DMS 273 treated with DMSO at 0.1 percent for 48 hours (cell line): ENCODE data around the gene GMDS.
A peak's percentile ranks its signal among the peaks of the same experiment; 100 is the strongest.
"Not testable (repeated sequence)": the region's sequence is repeated elsewhere in the genome, so short reads cannot be mapped to it uniquely, and the experiment has no call there.

Experiments used
- DNase-seq: peaks from one replicate; lab custom pipeline; 2025; lab: John Stamatoyannopoulos, UW

The GMDS gene

DNA sequence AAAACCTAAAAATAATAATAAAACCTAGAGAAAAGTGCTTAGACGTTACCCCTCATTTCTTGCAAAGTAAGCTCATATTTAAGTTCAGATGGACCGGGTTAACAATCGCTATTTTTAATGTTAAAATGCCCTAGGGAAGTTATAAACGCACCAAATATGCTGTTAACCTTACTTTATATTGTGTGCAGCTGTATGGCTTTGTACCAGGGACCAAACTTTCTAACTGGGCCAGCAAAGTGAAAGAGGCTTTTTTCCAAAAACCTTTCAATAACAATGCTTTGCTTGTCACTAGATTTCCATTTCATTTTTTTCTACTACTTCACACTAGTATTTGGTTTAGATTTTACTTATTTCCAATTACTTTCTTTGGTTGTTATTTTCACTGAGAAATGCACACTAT is 387.2 kb downstream of the GMDS start:
- DNase-seq = no peak

DNA sequence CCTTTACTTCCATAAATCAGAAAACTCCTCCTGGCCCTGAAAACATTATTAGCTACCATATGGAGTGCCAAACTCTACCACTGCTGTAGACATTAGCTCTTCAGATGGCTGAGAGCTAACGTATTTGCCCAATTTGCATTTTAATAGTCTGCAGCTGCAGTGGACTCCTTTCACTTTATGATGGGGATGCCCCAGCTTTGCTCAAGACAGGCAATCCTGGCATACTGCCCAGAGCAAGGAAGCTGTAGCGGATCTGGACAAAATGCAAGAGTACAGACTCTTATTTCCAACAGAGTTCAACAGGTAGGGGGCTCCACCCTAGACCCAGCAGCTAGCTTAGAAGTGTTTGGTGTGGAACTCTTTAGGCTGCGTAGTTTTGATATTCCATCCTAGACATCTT is 389.0 kb downstream of the GMDS start:
- peak; percentile 90 for DNase-seq

DNA sequence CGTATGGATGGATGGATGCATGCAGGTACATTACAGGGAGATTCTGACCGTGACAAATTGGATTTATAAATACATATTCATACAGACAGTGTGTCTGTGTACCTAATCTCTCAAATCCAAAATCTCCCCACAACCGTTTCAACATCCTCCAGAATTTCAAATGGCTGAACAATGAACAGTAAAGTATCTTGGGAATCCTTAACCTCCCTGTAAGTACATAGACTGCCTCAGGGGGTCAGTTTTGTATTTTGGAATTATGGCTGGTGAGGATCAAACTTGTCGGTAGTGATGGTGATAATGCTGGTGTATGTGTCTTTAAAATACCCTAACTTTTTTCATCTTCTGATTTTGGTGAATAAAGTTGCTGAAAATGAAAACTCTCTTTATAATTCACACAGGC is 389.5 kb downstream of the GMDS start:
- DNase-seq = no peak

DNA sequence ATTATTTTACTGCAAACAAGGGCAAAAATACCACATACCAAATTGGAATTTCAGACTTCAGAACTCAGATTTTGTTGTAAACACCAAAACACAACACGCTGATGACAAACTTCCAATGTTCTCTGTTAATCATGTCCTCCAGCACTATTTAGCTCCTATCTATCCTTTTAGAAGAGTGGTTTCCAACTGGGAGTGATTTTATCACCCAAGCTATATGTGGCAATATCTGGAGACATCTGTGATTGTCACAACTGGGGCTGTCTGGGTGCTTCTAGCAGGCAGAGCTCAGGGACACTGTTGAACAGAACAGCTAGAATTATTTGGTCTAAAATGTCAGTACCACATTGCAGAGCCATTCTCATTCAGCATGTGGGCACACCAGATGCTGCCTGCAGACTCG is 391.1 kb downstream of the GMDS start:
- no peak for DNase-seq

DNA sequence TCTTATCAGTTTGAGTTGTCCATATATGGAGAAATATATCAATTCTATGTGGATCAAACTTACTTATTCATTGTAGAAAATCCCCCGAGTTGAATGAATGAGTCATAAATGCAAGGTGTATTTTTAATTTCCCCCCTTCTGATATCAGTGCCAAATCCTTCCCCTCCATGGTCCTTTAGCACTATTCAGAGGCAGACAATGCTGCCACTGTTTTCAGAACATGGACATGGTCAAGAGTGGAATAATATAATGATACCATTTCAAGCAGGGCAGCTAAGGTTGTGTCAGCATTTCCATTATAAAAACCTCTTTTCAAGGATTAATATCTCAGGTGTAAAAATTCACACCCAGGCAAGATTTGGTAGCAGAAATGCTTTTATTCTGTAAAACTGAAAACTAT is 391.6 kb downstream of the GMDS start:
- DNase-seq = no peak

DNA sequence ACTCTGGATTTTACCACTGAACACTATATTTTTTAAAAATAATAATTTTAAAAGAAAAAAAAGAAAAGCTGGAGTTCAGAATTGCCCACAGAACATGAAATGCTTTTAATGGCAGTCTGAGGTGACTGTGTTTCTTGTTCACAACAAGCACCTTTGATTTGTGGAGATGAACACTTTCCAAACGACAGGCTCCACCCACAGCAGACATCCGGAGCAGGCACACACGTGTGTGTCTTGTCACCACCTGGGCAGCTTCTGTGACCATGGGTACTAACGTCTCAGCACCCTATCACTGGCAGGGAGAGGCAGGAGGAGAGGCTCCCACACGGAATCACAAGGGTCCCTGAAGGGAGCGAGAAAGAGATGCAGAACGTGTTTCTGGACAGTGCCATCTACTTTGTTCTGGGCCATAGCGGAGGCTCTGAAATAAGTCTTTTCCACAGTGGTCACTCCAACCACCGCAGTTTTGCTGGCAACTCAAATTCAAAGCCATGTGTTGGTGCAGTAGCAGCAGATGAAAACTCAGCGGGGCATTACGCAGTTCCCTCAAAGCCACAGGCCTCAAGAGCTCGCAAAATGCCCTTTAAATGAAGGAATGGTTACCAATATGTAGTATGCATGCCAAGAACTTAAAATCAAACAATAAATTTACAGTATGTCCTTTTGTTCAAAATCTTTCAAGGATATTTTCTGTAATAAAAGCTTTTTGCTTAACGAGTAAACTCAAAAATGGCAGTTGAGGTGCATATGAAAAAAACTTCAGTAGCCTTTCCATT is 393.5 kb downstream of the GMDS start:
- no peak for DNase-seq

DNA sequence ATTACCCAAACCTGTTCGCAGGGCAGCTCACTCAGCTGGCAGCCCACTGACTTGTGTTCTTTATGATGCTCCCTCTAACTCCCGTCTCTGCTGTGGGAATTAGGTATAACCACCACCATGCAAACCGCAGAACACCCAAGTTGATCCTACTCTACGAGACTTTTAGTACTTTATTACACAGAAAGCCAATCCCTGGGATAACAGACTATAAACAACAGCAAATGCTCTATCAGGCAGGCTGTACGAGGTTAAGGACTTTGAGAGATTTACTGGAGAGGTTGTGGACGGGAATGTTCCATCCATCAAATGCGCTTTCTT is 394.6 kb downstream of the GMDS start:
- no peak for DNase-seq

DNA sequence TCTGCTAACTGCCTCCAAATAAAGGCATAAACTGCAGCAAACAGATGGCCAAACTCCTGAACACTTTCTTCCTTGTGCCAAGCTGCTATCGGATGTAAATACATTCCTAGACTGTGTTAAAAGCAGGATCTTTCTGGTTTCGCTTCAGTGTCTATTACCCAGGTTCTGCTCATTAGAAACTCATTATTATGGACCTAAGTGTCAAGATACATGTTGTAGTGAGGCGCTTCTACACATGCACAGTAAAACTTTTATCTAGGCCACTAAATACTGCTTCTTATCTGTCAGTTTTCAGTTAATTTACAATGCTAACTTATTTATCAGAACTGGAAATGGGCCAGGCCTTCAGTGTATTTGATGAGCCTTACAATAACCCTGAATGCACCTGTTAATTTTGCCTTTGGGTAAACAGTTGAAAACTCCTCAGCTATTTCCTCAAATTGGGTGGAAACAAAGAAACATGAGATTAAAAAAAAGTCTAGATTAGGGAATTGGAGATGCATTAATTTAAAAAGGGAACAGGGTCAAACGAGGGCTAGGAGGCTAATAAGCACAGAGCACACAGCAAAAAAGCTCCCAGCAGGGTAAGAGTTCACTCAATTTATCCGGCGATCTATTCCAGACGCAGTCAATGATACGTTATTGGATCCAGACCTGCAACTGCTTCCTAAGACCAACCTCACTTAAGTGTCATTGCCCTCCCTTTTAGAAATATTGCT is 395.1 kb downstream of the GMDS start:
- peak; percentile 76 for DNase-seq

DNA sequence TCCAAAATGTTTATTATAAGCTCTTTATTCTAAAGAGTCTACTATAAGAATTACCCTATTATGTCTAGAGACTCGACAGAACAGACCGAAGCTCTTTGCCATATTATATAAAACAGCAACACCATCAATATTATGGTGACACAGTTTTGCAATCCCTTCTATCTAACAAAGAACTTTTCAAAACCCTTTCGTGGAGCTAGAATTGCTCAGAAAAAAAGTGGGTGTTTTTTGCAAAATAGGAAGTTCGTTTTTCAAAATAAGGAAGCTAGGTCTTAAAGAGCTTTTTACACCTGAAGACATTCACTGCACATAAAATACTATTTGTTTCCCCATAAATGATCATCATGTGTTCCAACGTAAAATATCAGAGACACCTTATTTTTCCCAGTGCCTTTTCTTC is 395.7 kb downstream of the GMDS start:
- DNase-seq = no peak

DNA sequence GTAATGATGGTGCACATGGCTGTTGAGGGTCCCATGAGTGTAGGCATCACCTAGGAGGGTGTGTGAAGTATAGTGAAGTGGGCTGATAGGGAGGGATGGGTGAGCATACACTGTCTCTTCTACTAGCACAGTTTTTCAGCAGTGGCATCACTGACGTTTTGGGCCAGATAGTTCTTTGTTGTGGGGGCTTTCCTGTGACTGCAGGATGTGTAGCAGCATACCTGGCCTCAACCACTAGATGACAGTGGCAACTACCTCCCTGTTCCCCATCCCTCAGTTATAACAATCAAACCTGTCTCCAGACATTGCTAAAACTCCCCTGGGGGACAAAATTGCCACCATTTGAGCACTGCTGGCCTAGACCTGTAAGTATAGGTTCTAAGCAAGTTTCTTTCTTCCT is 396.7 kb downstream of the GMDS start:
- no peak for DNase-seq

DNA sequence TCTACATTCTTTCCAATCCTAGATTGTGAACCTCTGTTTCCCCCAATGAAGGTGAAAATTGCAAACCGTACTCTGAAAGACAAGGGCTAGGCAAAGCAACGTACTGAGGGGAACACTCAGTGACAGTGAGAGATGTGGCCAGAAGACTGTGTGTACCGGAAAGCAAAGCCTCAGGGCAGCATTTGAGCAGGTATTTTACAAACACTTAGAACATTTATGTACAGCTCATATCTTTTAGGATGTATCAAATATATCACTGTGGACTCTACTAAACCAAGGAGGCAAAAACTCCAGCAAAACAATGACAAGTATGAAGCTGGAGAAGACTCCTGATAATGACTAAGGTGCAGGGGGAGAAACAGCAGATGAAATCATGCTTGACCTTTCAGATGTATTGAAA is 398.8 kb downstream of the GMDS start:
- no peak for DNase-seq

DNA sequence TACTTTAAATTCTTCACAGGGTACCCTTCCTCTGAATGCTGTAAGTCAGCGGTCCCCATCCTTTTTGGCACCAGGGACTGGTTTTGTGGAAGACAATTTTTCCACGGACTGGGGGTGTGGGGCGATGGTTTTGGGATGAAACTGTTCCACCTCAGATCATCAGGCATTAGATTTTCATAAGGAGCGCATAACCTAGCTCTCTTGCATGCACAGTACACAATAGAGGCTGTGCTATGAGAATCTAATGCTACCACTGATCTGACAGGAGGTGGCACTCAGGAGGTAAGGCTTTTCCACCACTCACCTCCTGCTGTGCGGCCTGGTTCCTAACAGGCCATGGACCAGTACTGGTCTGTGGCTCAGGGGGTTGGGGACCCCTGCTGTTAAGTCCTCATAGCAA is 399.9 kb downstream of the GMDS start:
- not testable (repeated sequence) for DNase-seq

DNA sequence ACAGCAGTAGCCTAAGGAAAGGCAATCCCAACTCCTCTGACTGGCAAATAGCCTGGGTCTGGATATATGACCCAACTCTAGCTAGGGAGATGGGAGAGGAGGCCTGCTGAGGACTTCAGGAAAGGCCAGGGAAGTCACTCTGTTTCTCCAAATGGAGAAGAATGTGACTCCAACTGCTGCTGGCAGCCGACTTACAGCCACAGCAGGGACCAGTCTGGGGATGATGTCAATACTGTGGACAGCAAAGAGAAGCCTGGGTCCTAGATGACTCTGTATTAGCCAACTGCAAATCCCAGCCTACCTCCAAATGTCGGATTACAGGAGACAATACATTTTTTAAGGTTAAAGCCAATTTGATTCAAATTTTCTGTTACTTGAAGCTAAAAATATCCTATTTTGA is 403.1 kb downstream of the GMDS start:
- DNase-seq = no peak

DNA sequence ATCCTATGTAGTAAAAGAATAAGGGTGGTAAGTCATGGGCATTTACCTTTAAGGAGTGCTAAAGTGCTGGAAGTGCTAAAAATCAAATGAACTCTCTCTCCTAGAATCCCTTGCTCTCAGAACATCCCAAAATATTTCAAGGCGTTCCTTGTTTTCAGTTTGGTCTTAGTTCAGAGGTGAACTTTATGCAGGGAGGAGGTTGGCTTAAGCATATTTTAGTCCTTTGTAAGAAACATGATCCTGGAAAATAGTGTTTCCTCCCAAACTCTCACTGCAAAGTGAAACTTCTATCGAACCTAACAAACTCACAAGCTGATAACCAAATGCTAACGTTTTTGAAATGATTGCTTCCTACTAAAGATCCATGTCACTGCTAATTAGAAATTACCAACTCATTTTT is 404.3 kb downstream of the GMDS start:
- no peak for DNase-seq

DNA sequence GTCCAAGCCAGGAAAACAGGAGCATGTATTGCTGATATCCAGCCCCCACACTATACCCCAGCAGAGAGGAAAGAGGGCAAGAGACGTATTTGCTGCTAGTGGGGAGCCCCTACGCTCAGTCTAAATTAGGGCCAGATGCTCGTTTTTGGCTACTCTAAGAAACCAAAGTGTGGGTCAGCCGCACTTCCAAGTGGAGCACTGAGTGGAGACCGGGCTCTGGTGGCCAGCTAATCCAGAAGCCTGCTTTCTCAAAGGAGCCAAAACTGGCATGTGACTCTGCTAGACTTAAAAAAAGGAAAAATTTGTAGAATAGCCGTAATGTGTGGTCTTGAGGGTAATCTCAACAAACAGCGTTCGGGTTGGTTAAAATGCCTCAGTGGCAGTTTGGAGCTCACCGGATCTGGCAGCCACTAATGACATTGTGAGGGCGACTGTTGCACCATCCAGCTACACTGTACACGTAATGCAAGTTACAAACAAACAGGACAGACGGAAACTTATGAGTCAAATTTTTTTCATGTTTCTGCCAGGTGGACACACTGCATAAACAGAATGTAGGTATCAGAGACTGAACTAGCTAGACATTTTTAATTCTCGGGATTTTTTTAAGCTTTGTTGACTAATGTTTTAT is 404.8 kb downstream of the GMDS start:
- DNase-seq = no peak

DNA sequence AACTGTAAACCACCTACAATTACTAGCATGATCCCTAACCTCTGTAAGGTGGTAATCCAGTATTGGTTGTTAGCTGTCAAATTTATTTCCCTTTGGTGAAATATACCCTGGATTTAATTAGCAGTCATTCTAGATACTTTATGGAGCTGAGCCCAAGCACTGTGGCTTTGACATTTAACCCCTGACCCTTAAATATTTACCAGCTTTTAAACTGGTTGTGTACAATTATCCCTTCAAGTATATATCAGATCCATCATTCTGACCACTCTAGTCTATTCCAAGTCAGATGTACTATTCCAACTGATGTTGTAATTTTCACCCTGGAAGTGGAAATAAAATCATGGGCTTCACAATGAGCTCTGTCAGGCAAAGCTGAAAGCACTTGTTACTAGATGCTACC is 406.0 kb downstream of the GMDS start:
- no peak for DNase-seq

DNA sequence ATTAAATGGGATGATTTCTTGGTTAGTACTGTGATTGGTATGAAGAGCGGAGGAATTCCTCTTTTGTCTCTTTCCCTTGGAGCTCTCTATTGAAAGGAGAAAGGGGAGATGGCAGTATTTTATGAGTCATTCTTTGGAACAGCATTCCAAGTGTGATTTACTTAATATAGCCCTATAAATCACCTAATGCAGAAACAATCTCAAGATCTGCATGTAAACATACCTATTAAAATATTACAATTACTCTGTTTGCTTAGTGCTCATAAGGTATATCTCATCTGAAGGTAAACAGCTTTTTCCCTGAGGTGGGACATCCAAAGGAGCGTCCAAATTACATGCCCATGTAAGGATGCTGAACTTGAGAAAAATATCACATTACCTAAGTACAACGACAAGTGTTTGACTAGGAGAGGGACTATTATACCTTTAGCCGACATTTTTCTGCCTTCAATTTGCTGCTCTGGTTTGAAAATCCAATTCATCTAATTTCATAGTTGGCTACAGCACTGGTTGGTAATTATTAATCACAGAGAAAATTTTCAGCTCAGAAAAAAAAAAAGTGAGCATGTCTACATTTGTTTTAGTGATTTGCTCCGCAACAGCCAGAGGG is 406.7 kb downstream of the GMDS start:
- DNase-seq = no peak

DNA sequence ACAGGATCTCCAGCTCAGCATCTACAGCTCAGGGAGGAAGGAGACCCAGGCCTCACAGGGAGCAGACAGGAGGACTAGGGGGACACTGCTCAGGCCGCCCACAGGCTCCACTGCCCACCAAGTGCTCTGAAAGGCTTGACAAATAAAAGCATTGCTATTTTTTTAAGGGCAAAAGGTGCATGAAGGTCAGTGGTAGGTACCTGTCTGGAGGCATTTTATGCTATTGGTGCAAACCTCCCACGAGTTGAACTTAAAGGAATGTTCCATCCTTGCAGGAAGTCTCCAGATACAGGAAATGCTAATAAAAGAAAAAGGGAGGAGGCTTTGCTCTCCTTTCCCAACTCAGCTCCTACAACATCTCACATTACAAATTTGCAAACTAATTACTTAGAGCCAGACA is 407.6 kb downstream of the GMDS start:
- DNase-seq = no peak

DNA sequence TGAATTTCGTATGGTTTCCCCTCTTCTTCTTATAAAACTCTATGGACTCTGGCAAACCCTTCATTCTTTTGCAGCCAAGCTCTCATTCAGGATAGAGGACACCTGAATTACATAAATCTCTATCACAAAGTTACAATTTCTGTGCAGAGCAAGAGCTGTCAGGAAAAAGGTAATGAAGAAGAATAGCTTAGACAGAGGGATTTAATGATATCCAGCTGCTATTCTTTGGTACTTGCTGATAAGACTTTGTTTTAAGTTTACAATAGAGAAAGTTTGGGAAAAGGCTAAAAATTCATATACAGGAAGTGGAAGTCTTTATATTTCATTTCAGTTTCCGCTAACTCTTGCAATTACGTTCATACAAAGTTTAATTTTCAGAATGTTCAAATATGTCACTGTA is 408.7 kb downstream of the GMDS start:
- no peak for DNase-seq

DNA sequence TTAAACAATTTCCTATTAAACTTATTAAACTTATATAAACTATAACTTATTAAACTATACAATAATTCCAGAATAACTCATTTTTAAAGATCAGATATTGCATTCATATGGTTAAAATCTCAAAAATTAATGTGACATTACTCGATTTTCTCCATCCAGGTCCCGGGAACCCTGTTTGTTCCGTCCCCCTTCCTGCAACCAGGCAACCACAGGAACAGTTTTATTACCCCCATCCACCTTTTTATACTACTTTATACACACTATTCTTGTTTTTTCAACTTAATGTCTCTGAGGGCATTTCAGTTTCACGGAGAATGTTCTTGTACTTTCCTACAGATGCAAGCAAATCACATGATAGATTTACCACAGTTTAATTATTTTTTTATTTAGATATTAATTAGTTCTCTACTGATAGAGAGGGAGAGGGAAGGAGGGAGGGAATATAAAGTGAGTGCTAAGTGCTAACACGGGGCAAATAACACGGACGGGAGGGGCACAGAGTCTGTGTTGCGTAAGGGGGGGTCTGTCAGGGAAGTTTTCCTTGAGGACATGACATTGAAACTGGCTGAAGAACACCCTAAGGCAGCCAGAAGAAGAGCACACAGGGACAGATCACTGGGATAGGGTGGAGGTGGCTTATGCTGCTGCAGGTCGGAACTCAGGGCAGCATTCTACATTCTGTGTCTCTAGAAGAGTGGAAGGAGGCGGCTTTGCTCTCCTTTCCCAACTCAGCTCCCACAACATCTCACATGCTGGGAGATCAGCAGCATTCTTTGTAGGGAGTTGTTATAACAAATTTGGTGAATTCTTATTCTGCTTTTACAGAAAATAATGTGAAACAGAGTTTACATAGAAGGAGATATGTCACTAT is 410.5 kb downstream of the GMDS start:
- no peak for DNase-seq

DNA sequence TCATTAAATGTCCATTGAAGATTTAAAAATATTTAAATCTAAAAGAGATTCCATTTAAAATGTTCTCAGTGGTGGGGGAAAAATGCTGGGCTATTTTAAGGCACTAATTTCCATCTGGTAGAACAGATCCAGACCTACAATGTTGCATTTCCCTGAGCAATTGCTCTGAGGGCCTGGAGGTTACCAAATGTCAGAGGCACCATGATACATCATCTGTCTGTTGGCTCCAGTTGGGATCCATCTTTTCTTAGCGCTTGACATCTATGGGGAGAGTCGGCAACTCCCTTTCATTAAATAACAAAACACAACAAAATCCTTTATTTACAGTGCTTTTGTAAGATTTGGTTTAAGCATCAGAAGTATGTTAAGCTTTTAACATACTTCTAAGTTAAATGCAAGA is 411.2 kb downstream of the GMDS start:
- no peak for DNase-seq
